Gastroesophageal sphincter (tissue), 4 donors: ENCODE results near the gene PLEKHN1. TPM values are rescaled to one million over a fixed set of nuclear protein-coding genes. Genes with fewer than 3 reads are reported as not detected.

Experiments used
- small RNA-seq, 4 donors: library from RNA; depleted of rRNA; stranded (forward); fragments of <200 nt; gene quantifications; one replicate each; pipeline ENCODE3, GENCODE V24; 2016
- total RNA-seq, 4 donors: library from RNA; depleted of rRNA; stranded (reverse); fragments of >200 nt; gene quantifications; one replicate each; pipeline ENCODE4 v1.1.0, GENCODE V29; 2016

The PLEKHN1 gene
- total RNA-seq, 4 donors from 2014 or later, result 0.62 to 2.3 TPM; not detected in 2

Small RNAs within 50 kb of the gene (small RNA-seq; reads per million reads assigned to genes)
- 0 reads per million in 4 donors for gene AL645608.3

Other genes starting within 250 kb of the PLEKHN1 start
- 10 to 100 TPM; 14.2 to 21.2 (median 17.4) TPM for gene SAMD11, start 42.6 kb upstream of the PLEKHN1 start, total RNA-seq
- 10 to 100 TPM; 36.3 to 54.1 (median 45.2) TPM for gene NOC2L, start 7.2 kb upstream of the PLEKHN1 start, total RNA-seq
- 10 to 100 TPM in 2 of 4 donors, 1 to 10 TPM in 2; 3.6 to 12.0 (median 10.1) TPM for gene KLHL17, start 5.9 kb upstream of the PLEKHN1 start, total RNA-seq
- gene PERM1, start 15.6 kb downstream of the PLEKHN1 start, total RNA-seq, result 1 to 10 TPM in 2 of 4 donors, under 1 TPM in 1, not detected in 1; 0.39 to 1.9 (median 1.4) TPM
- gene HES4, start 33.6 kb downstream of the PLEKHN1 start, total RNA-seq, result 10 to 100 TPM; 33.6 to 77.6 (median 48.4) TPM
- 10 to 100 TPM; 26.9 to 56.2 (median 45.9) TPM for gene ISG15, start 47.0 kb downstream of the PLEKHN1 start, total RNA-seq
- gene AGRN, start 53.6 kb downstream of the PLEKHN1 start, total RNA-seq, result 10 to 100 TPM; 18.0 to 33.6 (median 23.5) TPM
- gene RNF223, start 107.8 kb downstream of the PLEKHN1 start, total RNA-seq, result 1 to 10 TPM in 1 of 4 donors, not detected in 3; 1.1 TPM
- gene C1orf159, start 149.6 kb downstream of the PLEKHN1 start, total RNA-seq, result 10 to 100 TPM in 2 of 4 donors, 1 to 10 TPM in 2; 6.3 to 15.3 (median 9.9) TPM
- under 1 TPM in 1 of 4 donors, not detected in 3; 0.23 TPM for gene TTLL10, start 207.4 kb downstream of the PLEKHN1 start, total RNA-seq
- 1 to 10 TPM in 1 of 4 donors, under 1 TPM in 1, not detected in 2; 0.35 to 2.2 TPM for gene TNFRSF18, start 240.1 kb downstream of the PLEKHN1 start, total RNA-seq
- 1 to 10 TPM in 3 of 4 donors, under 1 TPM in 1; 0.93 to 1.6 (median 1.3) TPM for gene TNFRSF4, start 247.7 kb downstream of the PLEKHN1 start, total RNA-seq